Nasal cavity respiratory epithelium epithelial cell of viscerocranial mucosa (primary cell): ENCODE data around the gene CRX. TPM values are rescaled to one million over a fixed set of nuclear protein-coding genes. Genes with fewer than 3 reads are reported as not detected.

Source experiments
- total RNA-seq: library from RNA; depleted of rRNA; stranded (reverse); fragments of >200 nt; gene quantifications from 2 replicates; pipeline ENCODE4 v1.2.3, GENCODE V29; 2014

Gene CRX
- not detected in 2 replicates for total RNA-seq

GRCh38 chr19:47821460-47822020 is at the start of gene CRX:
Gene CRX, plus strand, starts transcription at chr19:47821937. Its CDS starts 12,507 bp downstream, at chr19:47834444.

GRCh38 chr19:47778049-47778953 is 43.4 kb upstream of the CRX start, which contains the start of gene SELENOW:
Gene SELENOW, plus strand, starts transcription at chr19:47778703. Its CDS starts 83 bp downstream, at chr19:47778786.

GRCh38 chr19:47804451-47804850 is 17.3 kb upstream of the CRX start, which contains the start of gene TPRX1:
Gene TPRX1, minus strand, starts transcription at chr19:47804551. Its CDS starts 12 bp downstream, at chr19:47804539.

GRCh38 chr19:47858646-47859285 is 37.0 kb downstream of the CRX start, which contains the start of gene TPRX2:
Gene TPRX2, plus strand, starts transcription at chr19:47859235. Its CDS starts 12 bp downstream, at chr19:47859247.

GRCh38 chr19:47886010-47886559 is 64.3 kb downstream of the CRX start, which contains the start of gene SULT2A1:
Gene SULT2A1, minus strand, starts transcription at chr19:47886315. Its CDS starts 58 bp downstream, at chr19:47886257.

Other genes starting within 250 kb of the CRX start
- gene ZNF541, start 248.8 kb upstream of the CRX start, total RNA-seq: under 0.01 TPM in 2 replicates
- 1.4 and 7.1 TPM in 2 replicates for gene BICRA, start 212.8 kb upstream of the CRX start, total RNA-seq
- gene EHD2, start 108.5 kb upstream of the CRX start, total RNA-seq: 59.5 and 192 TPM in 2 replicates
- 67.2 and 130 TPM in 2 replicates for gene NOP53, start 76.4 kb upstream of the CRX start, total RNA-seq
- gene SELENOW, start 43.2 kb upstream of the CRX start, total RNA-seq: 95.3 and 155 TPM in 2 replicates
- gene TPRX1, start 17.4 kb upstream of the CRX start, total RNA-seq: not detected in 2 replicates
- not detected in 2 replicates for gene TPRX2, start 37.3 kb downstream of the CRX start, total RNA-seq
- not detected in 2 replicates for gene SULT2A1, start 64.4 kb downstream of the CRX start, total RNA-seq
- not detected in 2 replicates for gene BSPH1, start 170.2 kb downstream of the CRX start, total RNA-seq
- gene ELSPBP1, start 172.7 kb downstream of the CRX start, total RNA-seq: not detected in 2 replicates
- gene CABP5, start 222.1 kb downstream of the CRX start, total RNA-seq: not detected in 2 replicates